ENCODE measurements around the gene KLHL3. TPM values are rescaled to one million over a fixed set of nuclear protein-coding genes. Genes with fewer than 3 reads are reported as not detected.

The KLHL3 gene
- total RNA-seq, 1 experiment from 2014 or later = 0.42 TPM

GRCh38 chr5:137743031-137743640, 7.2 kb upstream of the KLHL3 start:
- peak; percentile 66 for DNase-seq (ENCODE audit: low read depth)

GRCh38 chr5:137741718-137742117, 5.8 kb upstream of the KLHL3 start:
- DNase-seq (ENCODE audit: low read depth) = no peak

- no peak for DNase-seq (ENCODE audit: low read depth)
Observed at GRCh38 chr5:137739737-137740136, 3.8 kb upstream of the KLHL3 start.

GRCh38 chr5:137738947-137739346, 3.1 kb upstream of the KLHL3 start:
- no peak for DNase-seq (ENCODE audit: low read depth)

GRCh38 chr5:137737349-137738131, 1.7 kb upstream of the KLHL3 start:
- DNase-seq (ENCODE audit: low read depth) = peak; percentile 77

GRCh38 chr5:137736496-137736895, 607 bp upstream of the KLHL3 start:
- no peak for DNase-seq (ENCODE audit: low read depth)

GRCh38 chr5:137734962-137735554, 831 bp downstream of the KLHL3 start:
- DNase-seq (ENCODE audit: low read depth) = no peak

GRCh38 chr5:137734331-137734730, 1.6 kb downstream of the KLHL3 start:
- DNase-seq (ENCODE audit: low read depth) = no peak

- DNase-seq (ENCODE audit: low read depth) = no peak
Observed at GRCh38 chr5:137733922-137734321, 2.0 kb downstream of the KLHL3 start.

GRCh38 chr5:137733006-137733405, 2.9 kb downstream of the KLHL3 start:
- no peak for DNase-seq (ENCODE audit: low read depth)

- no peak for DNase-seq (ENCODE audit: low read depth)
Observed at GRCh38 chr5:137731176-137731575, 4.7 kb downstream of the KLHL3 start.

GRCh38 chr5:137730336-137730735, 5.6 kb downstream of the KLHL3 start:
- DNase-seq (ENCODE audit: low read depth) = peak; percentile 44

GRCh38 chr5:137728048-137728447, 7.8 kb downstream of the KLHL3 start:
- DNase-seq (ENCODE audit: low read depth) = no peak

GRCh38 chr5:137727623-137728022, 8.3 kb downstream of the KLHL3 start:
- no peak for DNase-seq (ENCODE audit: low read depth)

- DNase-seq (ENCODE audit: low read depth) = no peak
Observed at GRCh38 chr5:137724251-137724650, 11.6 kb downstream of the KLHL3 start.

- no peak for DNase-seq (ENCODE audit: low read depth)
Observed at GRCh38 chr5:137718611-137719010, 17.3 kb downstream of the KLHL3 start.

- no peak for DNase-seq (ENCODE audit: low read depth)
Observed at GRCh38 chr5:137716337-137716736, 19.6 kb downstream of the KLHL3 start.

GRCh38 chr5:137715456-137715855, 20.4 kb downstream of the KLHL3 start:
- DNase-seq (ENCODE audit: low read depth) = no peak

GRCh38 chr5:137714946-137715345, 20.9 kb downstream of the KLHL3 start:
- no peak for DNase-seq (ENCODE audit: low read depth)

- no peak for DNase-seq (ENCODE audit: low read depth)
Observed at GRCh38 chr5:137714494-137714893, 21.4 kb downstream of the KLHL3 start.

- DNase-seq (ENCODE audit: low read depth) = no peak
Observed at GRCh38 chr5:137712139-137712667, 23.7 kb downstream of the KLHL3 start.

- DNase-seq (ENCODE audit: low read depth) = no peak
Observed at GRCh38 chr5:137710086-137710485, 25.8 kb downstream of the KLHL3 start.

All from HT1080 (cell line).